ENCODE results near the gene HTR2C.
"Not testable (repeated sequence)": the region's sequence is repeated elsewhere in the genome, so short reads cannot be mapped to it uniquely, and the experiment has no call there.

Gene HTR2C

DNA sequence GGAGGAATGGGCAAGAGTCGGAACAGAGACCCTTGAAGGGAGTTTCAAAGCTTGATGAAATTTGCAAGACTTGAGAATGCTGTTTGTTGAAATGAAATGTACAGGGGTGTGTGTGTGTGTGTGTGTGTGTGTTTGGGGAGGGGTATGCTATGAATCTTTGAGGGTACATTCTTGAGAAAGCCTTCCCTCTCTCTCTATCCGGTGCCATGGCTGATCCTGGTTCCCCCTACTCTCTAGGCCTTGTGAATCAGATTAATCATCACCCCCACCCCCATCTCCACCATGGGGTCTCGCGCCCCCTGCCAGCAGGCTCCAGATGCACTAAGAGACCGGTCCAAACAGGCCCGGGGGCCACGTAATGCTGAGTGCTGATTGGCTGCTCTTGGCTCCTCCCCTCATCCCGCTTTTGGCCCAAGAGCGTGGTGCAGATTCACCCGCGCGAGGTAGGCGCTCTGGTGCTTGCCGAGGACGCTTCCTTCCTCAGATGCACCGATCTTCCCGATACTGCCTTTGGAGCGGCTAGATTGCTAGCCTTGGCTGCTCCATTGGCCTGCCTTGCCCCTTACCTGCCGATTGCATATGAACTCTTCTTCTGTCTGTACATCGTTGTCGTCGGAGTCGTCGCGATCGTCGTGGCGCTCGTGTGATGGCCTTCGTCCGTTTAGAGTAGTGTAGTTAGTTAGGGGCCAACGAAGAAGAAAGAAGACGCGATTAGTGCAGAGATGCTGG is at the start of gene HTR2C:
TSS of gene HTR2C (plus strand) at position 441 of the 729 bp plus-strand sequence. CDS start 142,851 bp downstream, outside the sequence.
- DNase-seq = no peak

GRCh38 chrX:114580336-114580735 is 3.5 kb upstream of the HTR2C start:
- peak; percentile 1 for DNase-seq

- no peak for DNase-seq
These were observed 2.2 kb upstream of the HTR2C start for GRCh38 chrX:114581528-114582263.

- DNase-seq = no peak
These were observed 1.6 kb upstream of the HTR2C start for GRCh38 chrX:114582264-114582632.

DNA sequence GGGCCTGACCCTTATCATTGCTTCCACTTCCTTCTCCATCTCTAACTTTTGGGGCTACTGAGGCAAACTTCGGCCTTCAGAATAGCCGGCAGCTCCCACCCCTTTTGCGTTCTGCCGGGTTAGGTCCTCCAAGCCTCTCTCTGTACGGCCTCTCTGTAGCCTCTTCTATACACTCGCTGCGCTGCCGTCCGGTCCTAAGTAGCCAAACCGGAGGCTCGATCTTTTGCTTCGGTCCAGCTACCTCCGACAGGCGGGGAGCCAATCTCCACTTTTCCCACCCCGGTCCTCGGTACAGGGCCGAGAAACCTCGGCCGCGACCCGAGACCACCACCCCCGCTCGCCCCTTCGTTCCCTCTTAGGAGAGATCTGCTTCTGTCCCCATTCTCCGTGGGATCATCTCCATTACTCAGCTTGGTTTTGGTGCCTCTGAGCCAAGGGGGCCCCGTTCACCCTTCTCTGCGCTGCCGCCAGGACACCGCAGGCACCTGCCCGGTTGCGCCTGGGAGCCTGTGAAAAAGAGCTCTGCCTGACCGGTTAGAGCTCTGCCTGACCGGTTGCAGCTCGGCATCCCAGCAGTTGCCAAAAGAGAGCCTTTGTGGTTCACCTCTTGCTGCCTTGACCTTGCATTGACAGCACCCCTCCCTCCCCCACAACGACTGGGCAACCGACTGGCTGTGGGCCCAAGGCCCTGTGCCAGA is 1.0 kb upstream of the HTR2C start:
- DNase-seq = no peak

GRCh38 chrX:114584375-114584943 is 573 bp downstream of the HTR2C start:
- no peak for DNase-seq

DNA sequence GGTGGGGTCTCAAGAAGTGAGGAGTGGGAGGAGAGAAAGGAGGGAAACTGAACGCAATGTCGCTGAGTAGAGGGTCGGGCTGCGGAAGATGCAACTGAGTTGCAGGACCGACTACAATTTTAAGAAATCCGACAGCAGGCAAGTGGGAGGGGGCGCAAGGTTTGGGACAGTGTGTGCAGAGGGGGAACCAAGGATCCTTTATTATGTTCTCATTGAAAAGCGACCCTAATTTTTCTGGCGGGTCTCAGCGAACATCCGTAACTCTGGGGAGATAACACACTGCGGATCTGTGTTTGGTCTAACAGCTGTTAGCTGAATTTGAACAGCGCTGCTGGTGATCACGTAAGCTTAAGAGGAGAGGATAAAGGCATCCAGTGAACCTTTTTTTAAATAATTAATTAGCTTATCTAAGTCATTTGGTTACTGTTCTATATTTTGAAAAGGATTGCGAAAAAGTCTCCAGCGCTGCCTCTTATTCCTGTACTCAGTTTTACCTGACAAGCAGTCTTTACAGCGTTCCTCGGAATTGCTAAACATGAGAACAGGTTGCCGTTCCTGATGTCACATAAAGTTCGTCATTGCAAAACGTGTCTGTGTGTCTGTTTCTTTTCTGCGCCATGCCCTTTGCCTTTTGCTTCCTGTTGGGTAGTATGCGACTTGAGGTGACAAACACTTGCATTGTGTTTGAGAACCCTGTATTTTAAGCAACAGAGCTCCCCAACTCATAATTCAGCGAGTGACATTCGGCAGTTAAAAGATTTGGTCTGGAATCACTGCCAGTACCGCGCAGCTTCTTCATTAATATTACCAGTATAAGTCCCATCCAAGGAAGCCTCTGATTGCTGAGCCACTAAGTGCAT is 1.3 kb downstream of the HTR2C start:
- no peak for DNase-seq

DNA sequence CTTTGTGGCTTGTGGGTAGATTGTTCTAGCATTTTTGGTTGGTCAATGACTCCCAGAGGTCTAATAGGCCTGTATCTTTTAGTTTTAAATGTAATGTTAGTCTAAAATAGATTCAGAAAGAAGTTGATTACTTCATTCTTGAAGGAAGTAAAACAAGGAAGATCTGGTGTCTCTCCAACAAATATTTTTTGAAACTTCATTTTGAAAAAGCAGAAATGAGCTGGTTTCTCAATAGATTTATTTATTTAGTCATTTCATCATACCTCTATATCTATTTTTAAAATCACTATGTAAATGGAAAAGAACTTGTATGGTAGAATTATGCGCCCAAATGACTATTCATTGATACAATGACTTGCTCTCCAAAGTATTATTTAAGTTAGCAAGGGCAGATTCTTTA is 7.2 kb downstream of the HTR2C start:
- DNase-seq = no peak

GRCh38 chrX:114599305-114599704 is 15.4 kb downstream of the HTR2C start:
- no peak for DNase-seq

GRCh38 chrX:114599911-114600310 is 16.0 kb downstream of the HTR2C start:
- no peak for DNase-seq

GRCh38 chrX:114606619-114607018 is 22.7 kb downstream of the HTR2C start:
- not testable (repeated sequence) for DNase-seq

DNA sequence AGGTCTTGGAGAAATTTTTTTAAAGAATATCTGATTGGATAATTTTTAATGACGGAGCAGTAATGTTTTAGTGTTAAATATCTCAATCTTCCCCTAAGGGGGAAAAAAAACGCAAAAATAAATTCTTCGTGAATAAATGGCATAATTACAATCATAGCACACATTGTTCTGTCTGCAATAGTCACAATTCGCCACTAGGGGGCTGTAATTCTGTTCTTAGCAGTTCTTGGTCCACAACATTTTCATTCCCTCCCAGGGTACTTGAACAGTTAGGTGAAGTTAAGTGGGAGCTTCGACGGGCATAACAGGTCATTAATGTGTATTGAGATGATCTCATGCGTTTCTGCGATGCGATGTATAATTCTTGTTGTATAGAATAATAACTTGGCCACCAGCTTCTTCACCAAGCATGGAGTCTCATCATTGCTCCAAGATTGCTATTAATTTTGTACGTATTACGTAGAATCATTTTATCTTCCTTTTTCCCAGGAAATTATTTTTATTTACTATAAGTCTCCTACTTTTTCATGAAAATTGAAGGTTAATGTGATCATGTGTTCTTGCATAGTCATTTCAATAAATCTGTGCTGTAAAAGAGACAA is 27.2 kb downstream of the HTR2C start:
- peak; percentile 53 for DNase-seq

DNA sequence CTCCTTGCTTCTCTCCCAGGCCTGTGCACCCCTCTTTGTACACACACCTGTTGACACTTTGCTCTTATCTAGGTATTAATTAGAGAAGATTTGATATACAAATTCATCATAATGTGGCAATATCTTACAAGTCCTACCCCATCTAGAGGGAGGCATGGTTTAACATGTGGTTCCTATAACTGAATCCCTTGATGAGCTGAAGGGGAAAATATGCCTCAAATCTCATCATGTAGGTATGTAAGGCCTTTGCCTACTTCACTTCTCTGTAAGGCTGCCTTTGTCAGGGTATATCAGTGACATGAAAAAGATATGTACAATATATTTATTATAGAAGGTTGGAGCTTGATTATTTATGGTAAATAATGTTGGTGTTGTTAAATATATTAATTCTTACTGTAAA is 31.9 kb downstream of the HTR2C start:
- DNase-seq = no peak

DNA sequence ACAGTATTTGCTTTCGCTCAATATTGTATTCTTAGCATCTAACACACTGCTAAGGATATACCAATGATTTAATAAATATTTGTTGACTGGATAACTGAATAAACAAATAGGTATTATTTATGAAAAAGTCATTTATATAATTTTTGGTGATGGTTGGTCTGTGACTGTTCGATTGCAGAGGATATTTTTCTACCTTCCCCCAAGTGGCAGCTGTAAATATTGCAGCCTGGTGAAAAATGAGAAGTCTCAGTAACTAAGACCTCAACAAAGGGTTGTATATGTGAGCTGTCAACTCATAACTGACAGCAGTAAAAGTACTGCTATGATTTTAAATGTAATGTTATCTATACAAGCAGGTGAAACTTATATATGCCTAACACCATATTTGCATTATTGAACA is 36.0 kb downstream of the HTR2C start:
- DNase-seq = peak; percentile 54

DNA sequence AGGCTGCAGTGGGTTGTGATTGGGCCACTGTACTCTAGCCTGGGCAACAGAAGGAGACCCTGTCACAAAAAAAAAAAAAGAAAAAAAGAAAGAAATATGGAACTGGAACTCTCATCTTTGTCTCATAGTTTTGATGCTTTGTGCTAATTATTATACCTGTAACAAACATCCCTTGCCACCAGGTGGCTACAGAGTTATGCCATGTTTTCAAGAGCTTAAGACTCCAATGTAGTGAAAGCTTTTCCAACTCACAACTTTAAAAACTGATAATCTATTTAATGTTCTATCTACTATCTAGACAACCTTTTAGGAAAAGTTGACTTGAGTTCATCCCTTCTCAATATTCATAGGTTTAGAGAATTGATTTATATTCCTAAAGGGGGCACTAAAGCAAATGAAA is 42.4 kb downstream of the HTR2C start:
- DNase-seq = peak; percentile 0

DNA sequence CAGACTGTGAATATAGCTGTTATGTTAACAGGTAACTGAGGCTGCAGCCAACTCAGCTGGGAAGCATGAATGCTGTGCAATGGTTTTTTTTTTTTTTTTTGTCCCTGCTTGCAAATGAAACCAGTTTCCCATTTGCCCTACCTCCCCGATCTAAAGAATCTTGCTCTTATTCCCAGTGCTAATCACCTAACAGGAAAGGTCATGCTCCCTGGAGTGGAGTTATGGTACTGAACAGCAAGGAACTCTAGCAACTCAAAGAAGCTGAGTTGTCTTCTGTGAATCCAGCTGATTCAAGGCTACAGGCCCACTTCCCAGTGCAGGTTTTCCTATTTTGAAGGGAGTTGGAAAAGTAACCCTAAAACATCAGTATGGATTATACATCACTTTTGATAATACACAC is 52.1 kb downstream of the HTR2C start:
- no peak for DNase-seq

- no peak for DNase-seq
These were observed 66.5 kb downstream of the HTR2C start for GRCh38 chrX:114650351-114650750.

GRCh38 chrX:114675365-114675764 is 91.5 kb downstream of the HTR2C start:
- DNase-seq = no peak

- DNase-seq = not testable (repeated sequence)
These were observed 116.6 kb downstream of the HTR2C start for GRCh38 chrX:114700533-114700932.

- no peak for DNase-seq
These were observed 125.5 kb downstream of the HTR2C start for GRCh38 chrX:114709406-114709805.

- DNase-seq = no peak
These were observed 126.7 kb downstream of the HTR2C start for GRCh38 chrX:114710571-114710970.

DNA sequence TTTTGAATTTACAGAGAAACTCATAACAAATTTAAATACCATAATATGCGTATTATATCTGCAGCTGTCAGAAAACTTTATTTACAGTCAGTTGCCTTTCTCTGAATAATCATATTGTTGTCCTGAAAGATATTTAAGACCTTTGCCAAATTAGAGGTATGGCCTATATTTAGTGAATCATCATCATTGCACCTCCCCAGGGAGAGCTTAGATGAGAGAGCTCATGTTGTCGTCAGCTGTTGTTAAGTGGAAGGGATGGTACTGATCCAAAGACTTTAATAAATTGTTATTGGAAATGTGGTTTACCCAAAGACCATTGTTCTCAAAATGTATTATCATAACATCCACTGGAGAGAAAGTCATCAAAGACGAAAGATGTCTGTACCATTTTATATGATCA is 128.6 kb downstream of the HTR2C start:
- no peak for DNase-seq

Measured in OCI-M1 (cell line).